ENCODE measurements around the gene COX11. TPM values are rescaled to one million over a fixed set of nuclear protein-coding genes. Genes with fewer than 3 reads are reported as not detected.

COX11 gene
- total and polyA plus RNA-seq, 2 of the 8 experiments (the other 6 are each of a cell fraction or from before 2014, with no cell fraction given): 43.0 to 54.1 TPM

DNA sequence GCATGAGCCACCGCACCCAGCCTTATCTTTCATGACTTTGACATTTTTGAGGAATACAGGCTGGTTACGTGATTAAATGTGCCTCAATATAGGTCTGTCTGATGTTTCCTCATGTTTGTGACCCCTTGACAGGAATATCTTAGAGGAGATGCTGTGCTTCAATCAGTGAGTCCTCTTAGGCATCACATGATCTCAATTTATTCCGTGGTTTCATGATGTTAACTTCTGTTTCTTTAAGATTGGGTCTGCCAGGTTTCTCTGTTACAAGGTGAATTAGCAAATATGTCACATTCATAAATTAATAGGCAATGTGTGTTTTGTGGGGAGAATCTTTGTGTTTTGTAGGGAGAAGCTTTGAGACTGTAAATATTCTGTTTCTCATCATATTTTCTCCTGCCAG, 3.4 kb upstream of the COX11 start (continued):
- no peak for TF ChIP-seq CHD7 (IDR thresholded peaks at IDR 0.05; ENCODE audit: insufficient replicate concordance, low read length)
- TF ChIP-seq TBP (IDR thresholded peaks at IDR 0.05; ENCODE audit: low read depth, low read length): no peak
- TF ChIP-seq EP300 (IDR thresholded peaks at IDR 0.05; ENCODE audit: borderline replicate concordance in 1 of 2, low read depth in 2 of 2, low read length in 2 of 2): no peak
- no peak for TF ChIP-seq TEAD4 (IDR thresholded peaks at IDR 0.05; ENCODE audit: low read depth, low read length)
- no peak for TF ChIP-seq CTCF (IDR thresholded peaks at IDR 0.05; ENCODE audit: control extremely low read depth in 1 of 3, insufficient read depth in 1 of 3, low read depth in 1 of 3, low read length in 3 of 3)
- no peak for TF ChIP-seq ATF3 (IDR thresholded peaks at IDR 0.05; ENCODE audit: insufficient read depth, low read depth, low read length)
- no peak for TF ChIP-seq CREB1 (IDR thresholded peaks at IDR 0.05)
- no peak for TF ChIP-seq SIN3A (conservative IDR thresholded peaks at IDR 0.05 in 1 of 2, IDR thresholded peaks at IDR 0.05 in 1 of 2; ENCODE audit: low read depth in 1 of 2, low read length in 2 of 2)

All from H1 (cell line).